ENCODE data around the gene MED10. TPM values are rescaled to one million over a fixed set of nuclear protein-coding genes. Genes with fewer than 3 reads are reported as not detected.

The MED10 gene
- total RNA-seq, 2 donors from 2014 or later, result 22.1 to 28.6 TPM

GRCh38 chr5:6355294-6355693 is 23.1 kb downstream of the MED10 start:
- Mint-ChIP-seq H3K9me3 (no peaks in the 10 kb centered on the region), H3K27ac (no peak overlapping the region), H3K27me3 (ENCODE audit: insufficient read depth) (peaks cover 10% of the 10 kb centered on the region), H3K4me1 (no peaks in the 10 kb centered on the region), H3K36me3 (ENCODE audit: low read depth) (no peaks in the 10 kb centered on the region), H3K4me3 (no peak overlapping the region)
- Histone ChIP-seq H3K36me3 (ENCODE audit: control insufficient read depth, insufficient read depth, low read length) (no peaks in the 10 kb centered on the region), H3K27me3 (ENCODE audit: control insufficient read depth, insufficient read depth, low read length, poor library complexity, severe bottlenecking) (no peaks in the 10 kb centered on the region), H3K4me1 (ENCODE audit: control insufficient read depth, insufficient read depth, low read length) (no peaks in the 10 kb centered on the region), H3K27ac (ENCODE audit: low read depth, low read length) (no peak overlapping the region), H3K4me3 (ENCODE audit: low read length) (no peak overlapping the region), H3K9ac (ENCODE audit: extremely low read depth, low read length, poor library complexity, severe bottlenecking) (no peak overlapping the region), H3K9me3 (ENCODE audit: control insufficient read depth, low read length) (no peaks in the 10 kb centered on the region)
- no peak for TF ChIP-seq CTCF (conservative IDR thresholded peaks at IDR 0.05)
- WGBS, 2 experiments (ENCODE audit: insufficient coverage in 1 of 2, insufficient read length in 1 of 2), result 80 to 86% methylated on average over 5 to 6 of the region's 6 CpGs
- no peak for DNase-seq

- peaks cover 10% of the 10 kb centered on the region for H3K27me3 Mint-ChIP-seq (ENCODE audit: insufficient read depth)
Observed at GRCh38 chr5:6354848-6355247, 23.5 kb downstream of the MED10 start.

GRCh38 chr5:6353602-6354302 is 24.6 kb downstream of the MED10 start:
- H3K4me3 ChIP-seq (ENCODE audit: low read length), result no peak overlapping the region
- no peak overlapping the region for H3K9ac ChIP-seq (ENCODE audit: extremely low read depth, low read length, poor library complexity, severe bottlenecking)
- DNase-seq, result no peak
- no peaks in the 10 kb centered on the region for H3K27me3 ChIP-seq (ENCODE audit: control insufficient read depth, insufficient read depth, low read length, poor library complexity, severe bottlenecking)
- H3K9me3 ChIP-seq (ENCODE audit: control insufficient read depth, low read length), result no peaks in the 10 kb centered on the region
- no peaks in the 10 kb centered on the region for H3K36me3 Mint-ChIP-seq (ENCODE audit: low read depth)
- no peaks in the 10 kb centered on the region for H3K9me3 Mint-ChIP-seq
- no peaks in the 10 kb centered on the region for H3K4me1 ChIP-seq (ENCODE audit: control insufficient read depth, insufficient read depth, low read length)
- no peak overlapping the region for H3K27ac Mint-ChIP-seq
- WGBS, 2 experiments (ENCODE audit: insufficient coverage in 1 of 2, insufficient read length in 1 of 2), result 79 to 84% methylated on average over 10 to 13 of the region's 13 CpGs
- peaks cover 10% of the 10 kb centered on the region for H3K27me3 Mint-ChIP-seq (ENCODE audit: insufficient read depth)
- H3K27ac ChIP-seq (ENCODE audit: low read depth, low read length), result no peak overlapping the region
- H3K4me3 Mint-ChIP-seq, result no peak overlapping the region
- no peak for TF ChIP-seq CTCF (conservative IDR thresholded peaks at IDR 0.05)
- no peaks in the 10 kb centered on the region for H3K36me3 ChIP-seq (ENCODE audit: control insufficient read depth, insufficient read depth, low read length)
- no peaks in the 10 kb centered on the region for H3K4me1 Mint-ChIP-seq

More at GRCh38 chr5:6354848-6355247, 23.5 kb downstream of the MED10 start:
- Mint-ChIP-seq H3K27ac (no peak overlapping the region), H3K9me3 (no peaks in the 10 kb centered on the region), H3K4me1 (no peaks in the 10 kb centered on the region), H3K4me3 (no peak overlapping the region), H3K36me3 (ENCODE audit: low read depth) (no peaks in the 10 kb centered on the region)
- Histone ChIP-seq H3K36me3 (ENCODE audit: control insufficient read depth, insufficient read depth, low read length) (no peaks in the 10 kb centered on the region), H3K27ac (ENCODE audit: low read depth, low read length) (no peak overlapping the region), H3K4me1 (ENCODE audit: control insufficient read depth, insufficient read depth, low read length) (no peaks in the 10 kb centered on the region), H3K9ac (ENCODE audit: extremely low read depth, low read length, poor library complexity, severe bottlenecking) (no peak overlapping the region), H3K9me3 (ENCODE audit: control insufficient read depth, low read length) (no peaks in the 10 kb centered on the region), H3K27me3 (ENCODE audit: control insufficient read depth, insufficient read depth, low read length, poor library complexity, severe bottlenecking) (no peaks in the 10 kb centered on the region), H3K4me3 (ENCODE audit: low read length) (no peak overlapping the region)
- TF ChIP-seq CTCF (conservative IDR thresholded peaks at IDR 0.05), result no peak
- DNase-seq, result no peak
- 66 to 74% methylated on average over 3 of the region's 3 CpGs for WGBS, 2 experiments (ENCODE audit: insufficient coverage in 1 of 2, insufficient read length in 1 of 2)
